Measurements from ENCODE around the gene CEL. TPM values are rescaled to one million over a fixed set of nuclear protein-coding genes. Genes with fewer than 3 reads are reported as not detected.

Gene CEL
- total RNA-seq, 2 experiments from 2014 or later = 2.9 to 3.0 TPM

DNA sequence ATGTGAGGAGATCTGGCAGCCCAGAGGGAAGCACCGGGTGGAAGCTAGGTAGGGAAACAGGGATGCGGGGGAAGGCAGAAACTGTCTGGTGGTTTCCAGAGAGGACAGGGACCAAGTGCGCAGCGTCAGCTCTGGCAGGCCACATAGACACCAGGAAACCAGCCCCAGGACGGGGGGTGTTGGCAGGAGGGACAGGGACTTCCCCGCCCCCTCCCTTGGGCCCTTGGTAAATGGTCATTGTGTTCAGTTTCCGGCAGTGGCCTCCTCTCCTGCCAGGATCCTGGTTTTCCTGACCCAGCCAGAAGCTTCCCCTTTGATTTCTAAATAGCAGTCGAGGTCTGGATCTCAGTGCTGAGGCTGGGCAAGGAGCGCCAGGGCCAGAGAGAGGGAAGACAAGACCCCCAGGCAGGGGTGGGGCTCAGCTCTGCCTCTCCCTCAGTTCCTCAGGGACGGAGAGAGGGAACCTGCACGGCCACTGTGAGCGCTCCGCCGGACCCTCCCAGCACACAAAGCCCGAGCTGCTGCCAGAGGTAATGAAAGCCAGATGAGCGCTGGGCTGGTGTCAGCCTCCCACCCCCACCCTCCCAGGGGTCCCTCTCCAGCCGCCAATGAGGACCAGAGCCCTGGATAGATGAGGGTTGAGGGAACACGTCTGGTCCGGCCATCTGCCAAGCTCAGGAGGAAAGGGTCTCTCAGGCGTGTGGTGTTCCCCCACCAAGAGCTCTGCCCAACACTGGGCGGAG is 57.5 kb downstream of the CEL start:
- TF ChIP-seq, protein P1, sequence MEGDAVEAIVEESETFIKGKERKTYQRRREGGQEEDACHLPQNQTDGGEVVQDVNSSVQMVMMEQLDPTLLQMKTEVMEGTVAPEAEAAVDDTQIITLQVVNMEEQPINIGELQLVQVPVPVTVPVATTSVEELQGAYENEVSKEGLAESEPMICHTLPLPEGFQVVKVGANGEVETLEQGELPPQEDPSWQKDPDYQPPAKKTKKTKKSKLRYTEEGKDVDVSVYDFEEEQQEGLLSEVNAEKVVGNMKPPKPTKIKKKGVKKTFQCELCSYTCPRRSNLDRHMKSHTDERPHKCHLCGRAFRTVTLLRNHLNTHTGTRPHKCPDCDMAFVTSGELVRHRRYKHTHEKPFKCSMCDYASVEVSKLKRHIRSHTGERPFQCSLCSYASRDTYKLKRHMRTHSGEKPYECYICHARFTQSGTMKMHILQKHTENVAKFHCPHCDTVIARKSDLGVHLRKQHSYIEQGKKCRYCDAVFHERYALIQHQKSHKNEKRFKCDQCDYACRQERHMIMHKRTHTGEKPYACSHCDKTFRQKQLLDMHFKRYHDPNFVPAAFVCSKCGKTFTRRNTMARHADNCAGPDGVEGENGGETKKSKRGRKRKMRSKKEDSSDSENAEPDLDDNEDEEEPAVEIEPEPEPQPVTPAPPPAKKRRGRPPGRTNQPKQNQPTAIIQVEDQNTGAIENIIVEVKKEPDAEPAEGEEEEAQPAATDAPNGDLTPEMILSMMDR (IDR thresholded peaks at IDR 0.05) = no peak
- ATAC-seq = no peak
- Mint-ChIP-seq H3K27me3 (no peaks in the 10 kb centered on the region), H3K4me1 (ENCODE audit: low read depth) (peaks cover 70% of the 10 kb centered on the region), H3K9me3 (no peaks in the 10 kb centered on the region), H3K36me3 (ENCODE audit: low read depth) (peaks cover 6% of the 10 kb centered on the region), H3K4me3 (peak overlapping the region; percentile 71), H3K27ac (no peak overlapping the region)
- ChIA-PET CTCF (interaction anchor here (1.2 to 22.4 kb wide), 3 partner anchors 14 to 27 kb away, joined by 4 to 376 read pairs (median 5); no protein-coding TSS in a partner anchor), POLR2A (interaction anchor here (1.0 to 2.8 kb wide), 4 partner anchors 14 to 84 kb away, joined by 3 to 9 read pairs (median 4); no protein-coding TSS in a partner anchor)
- intact Hi-C loops (cut with micrococcal nuclease) = no loop called here
- no peak for DNase-seq

DNA sequence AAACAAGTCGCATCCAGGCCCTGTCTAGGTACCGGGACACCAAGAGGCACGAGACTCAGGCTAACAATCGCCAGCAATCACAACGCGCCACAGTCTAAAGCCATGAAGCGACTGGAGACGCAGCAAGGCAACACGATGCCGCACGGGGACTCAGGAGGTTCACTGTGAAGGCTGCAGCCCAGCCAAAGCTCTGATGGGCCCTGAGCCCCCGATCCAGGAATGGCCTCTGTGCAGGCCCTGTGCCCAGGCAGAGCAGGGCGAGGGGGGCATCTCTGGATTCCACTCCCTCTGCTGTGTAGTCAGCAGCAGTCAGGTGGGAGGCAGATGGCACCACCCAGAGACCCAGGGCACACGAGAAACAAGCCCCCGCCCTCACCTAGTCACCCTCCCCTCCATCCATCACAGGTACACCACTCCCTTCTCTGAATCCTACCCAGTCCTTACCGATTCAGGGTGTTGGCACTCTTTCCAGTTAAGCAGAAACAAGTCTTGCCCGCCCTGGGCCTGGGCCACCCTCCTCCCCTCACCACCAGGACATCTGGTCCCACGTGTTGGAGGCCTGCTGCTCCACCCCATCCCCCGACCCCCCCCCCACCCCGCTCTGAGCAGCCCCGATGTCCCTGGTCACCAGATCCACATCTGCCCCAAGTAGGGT is 58.2 kb downstream of the CEL start:
- no peak for ATAC-seq
- H3K27ac Mint-ChIP-seq = peak overlapping the region; percentile 66
- ChIA-PET POLR2A (interaction anchor here (1.1 to 2.8 kb wide), 3 partner anchors 10 to 84 kb away, joined by 3 to 9 read pairs (median 6); no protein-coding TSS in a partner anchor), CTCF (interaction anchor here (1.2 to 22.4 kb wide), 2 partner anchors 13 to 26 kb away, joined by 4 to 376 read pairs; no protein-coding TSS in a partner anchor)
- H3K36me3 Mint-ChIP-seq (ENCODE audit: low read depth) = peaks cover 6% of the 10 kb centered on the region
- H3K27me3 Mint-ChIP-seq = no peaks in the 10 kb centered on the region
- H3K4me1 Mint-ChIP-seq (ENCODE audit: low read depth) = peaks cover 70% of the 10 kb centered on the region
- TF ChIP-seq, protein P1 (IDR thresholded peaks at IDR 0.05) = no peak
- H3K4me3 Mint-ChIP-seq = peak overlapping the region; percentile 71
- DNase-seq = no peak
- intact Hi-C loops (cut with micrococcal nuclease) = no loop called here
- no peaks in the 10 kb centered on the region for H3K9me3 Mint-ChIP-seq

DNA sequence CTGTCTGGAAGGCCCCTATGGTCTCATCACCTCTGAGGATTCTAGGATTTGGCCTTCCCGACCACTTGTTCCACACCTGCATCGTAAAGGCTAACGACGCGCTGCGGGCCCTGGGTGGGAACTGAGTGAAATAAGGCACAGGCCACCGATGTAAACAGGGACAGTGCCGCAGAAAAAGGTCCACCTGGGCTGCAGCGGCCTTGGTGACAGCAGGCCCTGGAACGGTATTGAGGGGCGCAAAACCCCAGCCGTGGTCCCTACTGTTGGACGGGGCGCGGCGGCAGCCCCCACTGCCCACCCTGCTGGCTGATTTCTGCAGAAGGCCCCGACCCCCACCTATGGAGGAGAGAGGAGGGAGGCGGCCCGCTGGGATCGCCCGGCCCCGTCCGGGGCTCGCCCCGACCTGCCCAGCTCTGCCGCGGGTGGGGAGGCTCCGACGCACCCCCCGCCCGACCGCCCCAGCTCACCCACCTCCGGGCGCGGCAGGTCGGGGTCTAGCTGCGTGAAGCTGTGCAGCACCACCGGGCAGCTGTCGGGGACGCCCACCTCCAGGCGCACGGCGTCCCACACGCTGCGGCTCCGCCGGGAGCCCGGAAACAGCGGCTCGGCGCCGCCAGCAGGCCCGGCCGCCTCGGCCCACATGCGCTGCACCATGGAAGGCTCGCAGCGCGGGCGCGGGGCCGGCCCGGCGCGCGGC is 58.9 kb downstream of the CEL start:
- CTCF ChIA-PET = interaction anchor here (22.4 kb wide), 1 partner anchor 25 kb away, joined by 376 read pairs; no protein-coding TSS in a partner anchor
- peaks cover 6% of the 10 kb centered on the region for H3K36me3 Mint-ChIP-seq (ENCODE audit: low read depth)
- TF ChIP-seq, protein P1 (IDR thresholded peaks at IDR 0.05) = no peak
- peak overlapping the region; percentile 71 for H3K4me3 Mint-ChIP-seq
- no peaks in the 10 kb centered on the region for H3K9me3 Mint-ChIP-seq
- peaks cover 67% of the 10 kb centered on the region for H3K4me1 Mint-ChIP-seq (ENCODE audit: low read depth)
- peak overlapping the region; percentile 53 for H3K27ac Mint-ChIP-seq
- intact Hi-C loops (cut with micrococcal nuclease) = no loop called here
- DNase-seq (no peak), ATAC-seq (no peak)
- H3K27me3 Mint-ChIP-seq = no peaks in the 10 kb centered on the region
- POLR2A ChIA-PET = interaction anchor here (1.0 to 2.8 kb wide), 4 partner anchors 10 to 13 kb away, joined by 4 to 9 read pairs (median 6); no protein-coding TSS in a partner anchor

Small RNAs within 50 kb of the gene (microRNA-seq; reads per million reads assigned to microRNA genes)
- gene MIR6877 (ENCODE audit: borderline microRNAs expressed, borderline replicate concordance) = 2.7 reads per million

Other genes with a start within 250 kb of the CEL start
- not detected for gene AK8, start 183.7 kb upstream of the CEL start, total RNA-seq
- 1 to 10 TPM; 1.9 to 3.2 TPM for gene SPACA9, start 183.1 kb upstream of the CEL start, total RNA-seq
- 10 to 100 TPM; 20.7 to 23.2 TPM for gene TSC1, start 117.4 kb upstream of the CEL start, total RNA-seq
- gene GFI1B, start 83.3 kb upstream of the CEL start, total RNA-seq = not detected
- gene GTF3C5, start 31.0 kb upstream of the CEL start, total RNA-seq = 10 to 100 TPM; 87.6 to 95.3 TPM
- gene RALGDS, start 59.3 kb downstream of the CEL start, total RNA-seq = 10 to 100 TPM; 80.5 to 88.2 TPM
- gene GBGT1, start 101.9 kb downstream of the CEL start, total RNA-seq = 1 to 10 TPM; 3.6 to 4.1 TPM
- not detected for gene OBP2B, start 147.3 kb downstream of the CEL start, total RNA-seq
- not detected for gene ABO, start 213.2 kb downstream of the CEL start, total RNA-seq

Data from activated CD8-positive, alpha-beta T cell treated with anti-CD3 and anti-CD28 coated beads for 36 hours (primary cell).